GM06990 (cell line): ENCODE data around the gene CTNNA3.

ENCODE experiments used
- DNase-seq: peaks from one replicate; pipeline ENCODE4 v3.0.0-alpha.2; 2011; ENCODE audit not compliant: insufficient read length; ENCODE audit errors: extremely low read depth
- H3K27me3 ChIP-seq: replicated peaks from 2 replicates; pipeline ENCODE4 v1.6.0; 2011; ENCODE audit warnings: low read length; ENCODE audit not compliant: control insufficient read depth, insufficient read depth
- H3K36me3 ChIP-seq: 2 replicates; pipeline ENCODE4 v1.5.1; 2011; ENCODE audit warnings: low read length; ENCODE audit not compliant: control insufficient read depth, insufficient read depth
- H3K4me3 ChIP-seq: replicated peaks from 2 replicates; pipeline ENCODE4 v1.5.1; 2011; ENCODE audit warnings: low read depth, mild to moderate bottlenecking, control low read depth, low read length
- CTCF ChIP-seq: IDR thresholded peaks from 2 replicates; pipeline ENCODE4 v1.5.1; 2011; ENCODE audit warnings: low read length, control low read depth, mild to moderate bottlenecking, inconsistent platforms; ENCODE audit not compliant: insufficient read depth, poor library complexity, severe bottlenecking

CTNNA3 gene

GRCh38 chr10:66252986-66253385 lies 1443.0 kb downstream of the CTNNA3 start:
- TF ChIP-seq CTCF = no peak
- DNase-seq = no peak
- Histone ChIP-seq H3K36me3 (no peaks in the 10 kb centered on the region), H3K4me3 (no peak overlapping the region), H3K27me3 (no peaks in the 10 kb centered on the region)

DNA sequence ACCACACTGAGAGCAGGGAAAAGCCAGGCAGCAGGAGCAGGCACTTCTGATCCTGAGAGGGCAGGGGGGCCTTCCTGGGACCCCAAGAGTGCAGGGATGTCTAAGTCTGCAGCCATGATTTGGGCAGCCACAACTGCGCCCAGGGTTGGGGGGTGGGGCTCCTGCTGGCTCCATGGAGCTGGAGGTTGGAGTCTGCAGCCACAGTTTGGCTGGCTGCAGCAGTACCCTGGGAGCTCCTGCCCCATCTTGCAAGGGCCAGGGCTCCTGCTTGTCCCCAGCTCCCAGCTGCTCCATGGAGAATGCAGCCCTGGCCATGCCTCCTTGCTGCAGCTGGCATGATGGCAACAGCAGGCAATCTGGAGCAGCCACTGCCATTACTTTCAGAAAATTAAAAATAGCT lies 1449.8 kb downstream of the CTNNA3 start:
- no peak for DNase-seq
- TF ChIP-seq CTCF = no peak
- Histone ChIP-seq H3K4me3 (no peak overlapping the region), H3K27me3 (no peaks in the 10 kb centered on the region), H3K36me3 (no peaks in the 10 kb centered on the region)

- no peak for TF ChIP-seq CTCF
- Histone ChIP-seq H3K4me3 (no peak overlapping the region), H3K36me3 (no peaks in the 10 kb centered on the region), H3K27me3 (no peaks in the 10 kb centered on the region)
- no peak for DNase-seq
These were observed 1451.0 kb downstream of the CTNNA3 start for GRCh38 chr10:66244953-66245352.

DNA sequence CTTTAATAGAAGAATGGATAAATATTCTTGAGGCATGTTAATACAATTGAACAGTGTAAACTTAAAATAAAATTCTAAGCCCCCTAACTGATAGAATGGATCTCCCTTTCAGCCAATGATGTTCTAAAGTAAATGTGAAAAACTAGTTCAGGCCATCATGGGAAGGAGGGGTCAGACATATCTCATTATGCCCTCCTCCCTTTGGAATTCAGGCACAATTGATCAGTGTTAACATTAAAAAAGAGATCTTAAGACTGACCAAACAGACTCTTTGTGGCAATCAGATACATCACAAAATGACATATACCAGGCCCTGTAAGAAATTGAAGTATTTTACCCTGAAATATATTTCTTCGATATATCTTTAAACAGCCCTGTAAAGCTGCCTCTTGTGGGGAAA lies 1453.1 kb downstream of the CTNNA3 start:
- Histone ChIP-seq H3K27me3 (no peaks in the 10 kb centered on the region), H3K4me3 (no peak overlapping the region), H3K36me3 (no peaks in the 10 kb centered on the region)
- no peak for TF ChIP-seq CTCF
- no peak for DNase-seq

GRCh38 chr10:66239062-66239461 lies 1456.9 kb downstream of the CTNNA3 start:
- no peak for TF ChIP-seq CTCF
- DNase-seq = no peak
- H3K27me3 ChIP-seq = no peaks in the 10 kb centered on the region
- H3K36me3 ChIP-seq = no peaks in the 10 kb centered on the region
- no peak overlapping the region for H3K4me3 ChIP-seq

DNA sequence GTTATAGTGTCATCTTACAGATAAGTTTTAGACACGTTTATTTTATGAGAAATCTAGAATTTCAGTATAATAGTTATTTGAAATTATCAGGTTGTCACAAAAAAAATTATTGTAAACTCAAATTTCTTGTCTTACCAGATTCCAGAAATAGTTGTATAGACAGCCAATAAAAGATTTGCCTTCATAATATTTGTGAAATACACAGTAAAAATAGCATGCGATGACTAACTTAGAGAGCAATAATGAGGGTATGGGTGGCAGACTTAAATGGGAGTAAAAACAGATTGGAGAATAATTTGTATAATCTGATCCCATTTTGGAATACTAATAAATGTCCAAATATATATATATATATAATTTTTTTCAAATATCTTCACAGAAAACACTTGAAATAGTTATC lies 1457.7 kb downstream of the CTNNA3 start:
- Histone ChIP-seq H3K36me3 (no peaks in the 10 kb centered on the region), H3K27me3 (no peaks in the 10 kb centered on the region), H3K4me3 (no peak overlapping the region)
- DNase-seq = no peak
- no peak for TF ChIP-seq CTCF
